Activated naive CD8-positive, alpha-beta T cell treated with anti-CD3 and anti-CD28 coated beads, Interleukin-2, amount 10 ng/mL, durations not matched to agents 7 days and 5 days (primary cell): ENCODE data around the gene BRD7. TPM values are rescaled to one million over a fixed set of nuclear protein-coding genes. Genes with fewer than 3 reads are reported as not detected.
A peak's percentile ranks its signal among the peaks of the same experiment; 100 is the strongest.

Experiments used
- ATAC-seq: fragments of 150-1000 bp; cut with Tn5 transposase; one replicate; pipeline ENCODE4 v1.10.0; 2021; ENCODE audit warnings: low read depth, moderate library complexity
- POLR2A ChIA-PET: fragments of 350-600 bp; sonication (Branson Sonifier 250); formaldehyde crosslinking; loops from one replicate; lab custom pipeline; 2021; ENCODE audit warnings: antibody characterized with exemption; lab: Charles Lee
- DNase-seq: peaks from one replicate; pipeline ENCODE4 v3.0.0; 2021
- H3K27ac Mint-ChIP-seq: one replicate; pipeline ENCODE4 v1.8.0; 2022; ENCODE audit warnings: mild to moderate bottlenecking, mixed read lengths
- H3K27me3 Mint-ChIP-seq: one replicate; pipeline ENCODE4 v1.8.0; 2022; ENCODE audit warnings: mild to moderate bottlenecking, moderate library complexity, mixed read lengths
- H3K36me3 Mint-ChIP-seq: one replicate; pipeline ENCODE4 v1.8.0; 2021; ENCODE audit warnings: mild to moderate bottlenecking, mixed read lengths
- H3K4me1 Mint-ChIP-seq: one replicate; pipeline ENCODE4 v1.8.0; 2021; ENCODE audit warnings: mixed read lengths
- H3K4me3 Mint-ChIP-seq: one replicate; pipeline ENCODE4 v1.8.0; 2022; ENCODE audit warnings: mild to moderate bottlenecking, moderate library complexity, mixed read lengths
- H3K9me3 Mint-ChIP-seq: one replicate; pipeline ENCODE4 v1.8.0; 2021; ENCODE audit warnings: mixed read lengths
- total RNA-seq, 2 experiments: library from RNA; stranded (reverse); gene quantifications; one replicate each; pipeline ENCODE4 v1.2.3, GENCODE V29; 2021

The BRD7 gene
- 10 to 100 TPM; 81.4 to 84.3 TPM for total RNA-seq

DNA sequence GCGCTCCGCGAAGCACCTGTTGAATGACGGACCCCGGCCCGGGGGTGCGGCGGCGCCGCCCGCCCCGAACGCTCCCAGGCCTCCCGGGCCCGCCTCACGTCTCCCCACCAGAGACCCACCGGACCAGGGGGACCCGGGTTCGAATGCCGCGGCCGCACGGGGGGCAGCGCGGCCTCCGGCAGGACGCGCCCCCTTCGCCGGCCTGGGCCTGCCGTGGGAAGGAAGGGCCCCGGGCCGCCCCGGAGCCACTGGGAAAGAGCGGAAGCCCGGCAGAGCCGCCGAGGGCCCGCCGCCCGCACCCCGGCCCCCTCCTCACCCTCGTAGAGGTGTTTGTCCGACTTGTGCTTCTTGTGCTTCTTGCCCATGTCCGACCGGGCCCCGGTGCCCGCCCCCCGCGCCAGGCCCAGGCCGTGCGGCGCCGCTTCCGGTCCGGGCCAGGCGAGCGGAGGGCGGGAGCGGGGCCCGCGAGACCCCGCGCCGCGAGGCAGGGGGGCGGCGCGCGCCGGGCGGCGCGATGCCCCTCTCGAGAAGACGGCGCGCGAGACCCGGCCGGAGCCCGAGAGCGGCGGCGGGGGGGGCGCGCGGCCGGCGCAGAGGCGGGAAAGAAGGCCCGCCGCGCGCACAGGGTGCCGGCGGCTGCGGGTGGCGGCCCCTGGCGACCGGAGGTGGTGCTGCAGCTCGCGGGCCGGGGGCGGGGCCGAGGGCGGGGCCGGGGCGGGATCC is at the start of gene BRD7:
BRD7 (minus strand) TSS at position 579 of the 723 bp plus-strand sequence; CDS start at position 365, 214 bp downstream.
- Mint-ChIP-seq H3K9me3 (no peaks in the 10 kb centered on the region), H3K4me1 (peaks cover 32% of the 10 kb centered on the region), H3K27ac (peak within 1 kb of the TSS; percentile 93), H3K4me3 (peak within 1 kb of the TSS; percentile 96), H3K36me3 (peaks cover 19% of the 10 kb centered on the region), H3K27me3 (no peaks in the 10 kb centered on the region)
- ATAC-seq, result peak; percentile 79
- DNase-seq, result peak; percentile 85
- POLR2A ChIA-PET, result interaction anchor here (0.7 to 1.1 kb wide), 2 partner anchors 107 to 298 kb away, joined by 3 read pairs; no protein-coding TSS in a partner anchor

- POLR2A ChIA-PET, result no interaction called here
- no peak overlapping the region for H3K27ac Mint-ChIP-seq
- H3K36me3 Mint-ChIP-seq, result peaks cover 3% of the 10 kb centered on the region
- H3K4me1 Mint-ChIP-seq, result no peaks in the 10 kb centered on the region
- H3K4me3 Mint-ChIP-seq, result no peak overlapping the region
- ATAC-seq (no peak), DNase-seq (no peak)
- H3K9me3 Mint-ChIP-seq, result peaks cover 32% of the 10 kb centered on the region
- H3K27me3 Mint-ChIP-seq, result peaks cover 13% of the 10 kb centered on the region
These were observed 47.6 kb upstream of the BRD7 start for GRCh38 chr16:50416388-50416787.

- H3K27ac Mint-ChIP-seq, result no peak overlapping the region
- no peak for DNase-seq
- H3K27me3 Mint-ChIP-seq, result peaks cover 9% of the 10 kb centered on the region
- peaks cover 16% of the 10 kb centered on the region for H3K9me3 Mint-ChIP-seq
- ATAC-seq, result no peak
- H3K4me3 Mint-ChIP-seq, result no peak overlapping the region
- no peaks in the 10 kb centered on the region for H3K4me1 Mint-ChIP-seq
- H3K36me3 Mint-ChIP-seq, result peaks cover 3% of the 10 kb centered on the region
- POLR2A ChIA-PET, result no interaction called here
These were observed 45.4 kb upstream of the BRD7 start for GRCh38 chr16:50414152-50414551.

- peaks cover 6% of the 10 kb centered on the region for H3K27me3 Mint-ChIP-seq
- peaks cover 7% of the 10 kb centered on the region for H3K9me3 Mint-ChIP-seq
- H3K4me1 Mint-ChIP-seq, result no peaks in the 10 kb centered on the region
- peaks cover 3% of the 10 kb centered on the region for H3K36me3 Mint-ChIP-seq
- ATAC-seq, result no peak
- no peak overlapping the region for H3K27ac Mint-ChIP-seq
- no peak for DNase-seq
- POLR2A ChIA-PET, result no interaction called here
- H3K4me3 Mint-ChIP-seq, result no peak overlapping the region
These were observed 42.2 kb upstream of the BRD7 start for GRCh38 chr16:50411034-50411433.

DNA sequence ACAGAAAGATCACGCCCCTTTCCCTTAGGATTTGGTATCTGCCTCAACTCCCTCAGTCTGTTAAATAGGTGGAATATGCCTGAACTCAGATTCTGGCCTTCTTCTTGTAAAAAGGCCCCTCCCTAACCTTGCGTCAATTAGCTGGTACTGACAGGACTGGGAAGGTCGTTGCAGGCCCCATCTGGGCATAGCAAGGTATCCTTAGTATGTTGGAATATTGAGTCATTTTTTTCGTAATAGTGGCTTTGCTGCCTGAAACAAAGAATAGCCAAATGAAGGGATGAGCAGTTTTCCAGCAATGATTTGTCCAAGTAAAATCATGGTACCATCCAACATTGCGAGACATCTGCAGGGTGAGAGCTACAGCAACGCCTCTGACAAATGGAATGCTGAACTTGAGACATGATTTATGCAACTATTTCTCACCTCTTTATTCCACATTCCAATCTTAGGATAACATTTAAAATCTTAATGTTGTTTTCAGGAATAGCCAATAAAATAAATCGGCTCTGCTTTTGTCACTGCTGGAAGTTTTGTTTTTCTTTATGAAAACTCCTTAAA is 39.3 kb upstream of the BRD7 start:
- H3K36me3 Mint-ChIP-seq, result no peaks in the 10 kb centered on the region
- H3K27me3 Mint-ChIP-seq, result peaks cover 2% of the 10 kb centered on the region
- ATAC-seq (no peak), DNase-seq (no peak)
- H3K27ac Mint-ChIP-seq, result no peak overlapping the region
- POLR2A ChIA-PET, result no interaction called here
- no peak overlapping the region for H3K4me3 Mint-ChIP-seq
- H3K9me3 Mint-ChIP-seq, result no peaks in the 10 kb centered on the region
- no peaks in the 10 kb centered on the region for H3K4me1 Mint-ChIP-seq

DNA sequence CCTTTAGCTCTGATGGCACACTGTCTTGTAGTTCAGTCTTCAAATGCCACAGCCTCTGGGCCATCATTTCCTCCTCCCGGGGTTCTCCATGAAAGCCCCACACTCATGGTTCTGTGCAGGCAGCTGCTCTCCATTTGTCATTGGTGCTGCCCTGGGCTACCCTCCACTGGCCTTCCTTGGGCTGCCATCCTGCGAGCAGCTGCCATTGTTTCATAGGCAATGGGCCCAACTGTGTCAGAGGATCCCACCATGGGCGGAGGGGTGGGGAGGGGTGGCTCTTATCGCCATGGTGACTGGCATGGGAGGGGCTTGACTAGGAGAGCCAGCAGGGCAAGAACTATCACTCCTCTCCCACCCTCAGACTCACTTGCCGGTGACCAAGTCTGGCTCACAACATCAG is 38.6 kb upstream of the BRD7 start:
- Mint-ChIP-seq H3K4me1 (no peaks in the 10 kb centered on the region), H3K27ac (no peak overlapping the region), H3K27me3 (peaks cover 2% of the 10 kb centered on the region), H3K4me3 (no peak overlapping the region), H3K9me3 (no peaks in the 10 kb centered on the region), H3K36me3 (no peaks in the 10 kb centered on the region)
- POLR2A ChIA-PET, result no interaction called here
- no peak for ATAC-seq
- no peak for DNase-seq

GRCh38 chr16:50403491-50403890 is 34.7 kb upstream of the BRD7 start:
- Mint-ChIP-seq H3K27me3 (no peaks in the 10 kb centered on the region), H3K9me3 (no peaks in the 10 kb centered on the region), H3K4me3 (no peak overlapping the region), H3K4me1 (no peaks in the 10 kb centered on the region), H3K27ac (no peak overlapping the region), H3K36me3 (no peaks in the 10 kb centered on the region)
- no peak for DNase-seq
- POLR2A ChIA-PET, result no interaction called here
- no peak for ATAC-seq

DNA sequence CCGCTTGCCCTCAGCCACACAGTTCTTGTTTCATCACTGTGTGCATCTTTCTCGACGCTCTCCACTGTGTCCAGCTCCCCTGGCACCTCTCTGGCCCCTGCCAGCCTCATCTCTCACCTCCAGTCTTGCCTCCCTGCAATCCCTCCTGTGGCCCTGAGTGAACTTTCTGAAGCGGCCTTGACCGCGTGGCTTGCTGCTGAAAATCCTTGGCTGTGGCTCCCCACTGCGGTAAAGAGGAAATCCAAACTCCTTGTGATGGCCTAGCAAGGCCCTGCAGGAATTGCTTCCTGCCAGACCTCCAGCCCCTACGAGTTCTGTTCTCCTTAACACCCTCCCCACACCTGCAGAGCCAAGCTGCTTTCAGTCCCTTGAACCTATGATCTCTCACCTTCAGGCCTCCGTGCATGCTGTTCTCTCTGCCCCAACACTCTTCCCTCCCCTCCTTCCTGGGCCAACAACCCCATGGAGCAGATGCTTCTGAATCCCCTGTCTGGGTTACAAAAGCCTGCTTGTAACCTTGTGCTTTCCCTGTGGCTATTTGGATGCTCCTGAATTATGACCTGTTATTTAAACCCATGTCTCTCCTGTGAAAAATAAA is 33.6 kb upstream of the BRD7 start:
- ATAC-seq (no peak), DNase-seq (no peak)
- POLR2A ChIA-PET, result no interaction called here
- Mint-ChIP-seq H3K4me3 (no peak overlapping the region), H3K27ac (no peak overlapping the region), H3K4me1 (no peaks in the 10 kb centered on the region), H3K36me3 (no peaks in the 10 kb centered on the region), H3K9me3 (no peaks in the 10 kb centered on the region), H3K27me3 (no peaks in the 10 kb centered on the region)

DNA sequence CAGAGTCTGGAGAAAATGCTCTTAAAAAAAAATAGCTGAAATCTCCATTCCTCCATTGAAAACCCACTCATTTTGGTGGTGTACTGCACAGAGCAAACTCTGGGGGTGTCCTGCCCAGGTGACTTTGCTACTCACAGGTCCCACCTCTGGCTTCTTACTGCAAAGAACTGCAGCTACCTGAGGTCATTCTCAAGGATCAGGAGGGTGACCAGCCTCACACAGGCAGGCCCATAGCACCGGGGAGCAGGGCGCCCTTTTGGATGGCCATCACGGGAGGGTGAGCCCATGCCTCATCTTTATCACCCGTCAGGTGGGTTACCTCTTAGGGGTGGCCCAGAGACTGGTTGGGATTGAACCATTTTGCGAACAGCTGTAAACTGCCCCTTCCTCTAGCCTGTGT is 32.6 kb upstream of the BRD7 start:
- no peaks in the 10 kb centered on the region for H3K9me3 Mint-ChIP-seq
- no peak overlapping the region for H3K4me3 Mint-ChIP-seq
- H3K36me3 Mint-ChIP-seq, result no peaks in the 10 kb centered on the region
- no peaks in the 10 kb centered on the region for H3K4me1 Mint-ChIP-seq
- H3K27ac Mint-ChIP-seq, result no peak overlapping the region
- POLR2A ChIA-PET, result no interaction called here
- no peak for ATAC-seq
- no peak for DNase-seq
- no peaks in the 10 kb centered on the region for H3K27me3 Mint-ChIP-seq

DNA sequence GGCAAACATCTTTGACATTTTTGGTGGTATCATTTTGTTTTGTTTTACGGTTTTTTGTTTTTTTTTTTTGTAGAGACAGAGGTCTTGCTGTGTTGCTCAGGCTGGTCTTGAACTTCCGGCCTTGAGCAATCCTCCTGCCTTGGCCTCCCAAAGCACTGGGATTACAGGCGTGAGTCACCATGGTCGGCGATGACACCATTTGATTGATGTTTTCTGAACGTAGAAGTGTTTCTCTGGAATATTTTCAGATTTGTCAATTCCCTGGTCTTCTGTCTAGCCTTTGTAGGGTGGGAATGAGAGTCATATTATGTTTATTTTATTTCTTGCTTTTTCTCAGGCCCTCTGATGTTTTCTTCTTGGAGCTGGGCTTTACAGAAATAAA is 32.2 kb upstream of the BRD7 start:
- no peak overlapping the region for H3K27ac Mint-ChIP-seq
- H3K4me3 Mint-ChIP-seq, result no peak overlapping the region
- ATAC-seq (no peak), DNase-seq (no peak)
- POLR2A ChIA-PET, result no interaction called here
- H3K36me3 Mint-ChIP-seq, result no peaks in the 10 kb centered on the region
- no peaks in the 10 kb centered on the region for H3K27me3 Mint-ChIP-seq
- peaks cover 2% of the 10 kb centered on the region for H3K4me1 Mint-ChIP-seq
- H3K9me3 Mint-ChIP-seq, result no peaks in the 10 kb centered on the region

DNA sequence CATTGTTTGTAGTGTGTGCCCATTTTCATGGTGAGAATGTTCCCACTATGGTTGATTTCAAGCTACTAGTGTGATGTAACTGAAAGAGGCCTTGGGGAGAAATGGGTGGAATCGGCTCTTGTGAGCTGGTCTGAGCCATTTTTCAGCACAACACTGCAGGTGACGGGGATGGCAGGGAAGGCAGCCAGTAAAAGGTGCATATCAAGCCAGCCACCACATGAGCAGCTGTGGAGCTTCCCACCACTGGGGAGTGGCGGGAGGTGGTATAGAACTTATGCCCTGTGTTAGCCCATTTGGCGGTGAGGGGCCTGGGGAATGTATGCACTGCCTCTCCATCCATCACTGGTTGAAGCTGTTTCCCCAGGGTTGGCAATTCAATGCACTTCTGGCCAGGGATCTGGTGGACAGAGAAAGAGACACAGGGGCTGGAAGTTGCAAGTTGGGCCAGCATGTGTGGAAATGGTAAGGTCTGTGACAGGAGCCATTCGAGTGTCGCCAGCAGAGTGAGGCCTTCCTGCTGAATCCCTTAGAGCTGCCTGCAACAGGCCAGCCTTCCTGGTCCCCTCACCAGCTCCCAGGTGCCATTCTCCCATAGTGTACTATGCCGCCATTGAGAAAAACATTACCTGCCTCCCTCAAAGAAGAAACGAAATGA is 31.7 kb upstream of the BRD7 start:
- no peaks in the 10 kb centered on the region for H3K27me3 Mint-ChIP-seq
- no peak for DNase-seq
- no peaks in the 10 kb centered on the region for H3K9me3 Mint-ChIP-seq
- POLR2A ChIA-PET, result no interaction called here
- H3K4me1 Mint-ChIP-seq, result peaks cover 4% of the 10 kb centered on the region
- no peaks in the 10 kb centered on the region for H3K36me3 Mint-ChIP-seq
- no peak overlapping the region for H3K27ac Mint-ChIP-seq
- no peak overlapping the region for H3K4me3 Mint-ChIP-seq
- ATAC-seq, result no peak

DNA sequence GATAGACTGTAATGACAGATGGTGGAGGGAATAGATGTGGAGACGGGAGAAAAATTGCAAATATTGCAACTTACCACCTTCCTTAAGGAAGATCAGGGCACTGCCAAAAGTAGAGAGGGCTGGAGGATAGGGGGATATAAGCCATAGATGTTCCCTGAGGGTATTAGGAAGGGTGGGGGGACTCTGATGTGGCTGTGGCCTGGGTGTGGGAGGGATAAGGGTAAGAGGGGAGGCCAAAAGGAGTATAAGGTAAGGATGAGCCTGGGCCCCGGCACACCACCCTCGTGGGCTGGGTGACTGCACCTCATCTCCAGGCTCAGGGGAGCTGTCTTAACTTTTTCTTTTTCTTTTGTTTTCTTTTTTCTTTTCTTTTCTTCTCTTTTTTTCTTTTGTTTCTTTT is 30.6 kb upstream of the BRD7 start:
- Mint-ChIP-seq H3K27me3 (no peaks in the 10 kb centered on the region), H3K36me3 (no peaks in the 10 kb centered on the region), H3K4me3 (no peak overlapping the region), H3K27ac (no peak overlapping the region), H3K4me1 (peaks cover 4% of the 10 kb centered on the region), H3K9me3 (no peaks in the 10 kb centered on the region)
- POLR2A ChIA-PET, result no interaction called here
- no peak for ATAC-seq
- DNase-seq, result no peak

DNA sequence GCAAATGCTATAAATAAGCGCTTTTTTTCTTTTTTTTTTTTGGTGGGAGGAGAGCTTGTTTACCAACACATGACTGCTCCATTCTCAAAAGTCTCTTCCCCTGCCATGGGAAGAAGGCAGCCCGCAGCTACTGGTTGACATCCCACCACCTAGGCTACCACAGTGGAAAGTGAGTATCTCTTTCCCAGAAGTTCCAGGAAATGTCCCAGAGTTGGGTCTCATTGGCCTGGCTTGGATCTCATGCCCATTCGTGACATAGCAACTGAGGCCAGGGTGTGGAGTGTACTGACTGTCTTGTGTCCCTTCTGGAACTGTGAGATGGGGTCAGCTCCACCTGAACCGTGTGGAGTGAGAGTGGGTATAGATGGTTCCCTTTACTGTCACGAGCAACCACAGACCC is 29.5 kb upstream of the BRD7 start:
- POLR2A ChIA-PET, result no interaction called here
- Mint-ChIP-seq H3K27ac (no peak overlapping the region), H3K9me3 (no peaks in the 10 kb centered on the region), H3K4me1 (peaks cover 4% of the 10 kb centered on the region), H3K36me3 (no peaks in the 10 kb centered on the region), H3K4me3 (no peak overlapping the region), H3K27me3 (no peaks in the 10 kb centered on the region)
- no peak for ATAC-seq
- no peak for DNase-seq
